SK-N-MC (cell line): Measurements from ENCODE around the gene ME1.
"Not testable (repeated sequence)": the region's sequence is repeated elsewhere in the genome, so short reads cannot be mapped to it uniquely, and the experiment has no call there.

Experiments
- DNase-seq: peaks from one replicate; pipeline ENCODE4 v3.0.0-alpha.2; 2011; ENCODE audit warnings: low read depth, low spot score
- H3K27ac ChIP-seq: fragments of 200-600 bp; sonication (generic); 2 replicates; pipeline ENCODE4 v1.5.1; 2016; ENCODE audit warnings: mixed run types
- H3K36me3 ChIP-seq: fragments of 200-600 bp; sonication (generic); 2 replicates; pipeline ENCODE4 v1.6.1; 2017; ENCODE audit warnings: antibody characterized with exemption, low read length, mixed read lengths; ENCODE audit not compliant: insufficient read depth
- H3K4me3 ChIP-seq: fragments of 200-600 bp; sonication (generic); 2 replicates; pipeline ENCODE4 v1.5.1; 2016
- H3K9ac ChIP-seq: fragments of 200-600 bp; sonication (generic); 2 replicates; pipeline ENCODE4 v1.8.0; 2017; ENCODE audit warnings: mixed run types, mixed read lengths; ENCODE audit not compliant: insufficient read length
- H3K9me3 ChIP-seq: fragments of 200-600 bp; sonication (generic); 2 replicates; pipeline ENCODE4 v1.6.1; 2017; ENCODE audit warnings: low read depth, mild to moderate bottlenecking, antibody characterized with exemption, low read length, moderate library complexity, mixed read lengths
- EZH2 ChIP-seq: fragments of 200-600 bp; sonication (generic); IDR thresholded peaks from one replicate; pipeline ENCODE4 v1.6.1; 2017; ENCODE audit warnings: antibody characterized with exemption
- FOXP2 ChIP-seq: optimal IDR thresholded peaks from 2 replicates; pipeline ENCODE3; 2011; ENCODE audit warnings: mild to moderate bottlenecking, moderate library complexity; ENCODE audit not compliant: insufficient read depth; ENCODE audit errors: extremely low read length, control extremely low read depth
- POLR2AphosphoS5 ChIP-seq: IDR thresholded peaks from 2 replicates; pipeline ENCODE4 v1.6.1; 2012; ENCODE audit warnings: mild to moderate bottlenecking, low read depth, low read length, borderline replicate concordance

Gene ME1

DNA sequence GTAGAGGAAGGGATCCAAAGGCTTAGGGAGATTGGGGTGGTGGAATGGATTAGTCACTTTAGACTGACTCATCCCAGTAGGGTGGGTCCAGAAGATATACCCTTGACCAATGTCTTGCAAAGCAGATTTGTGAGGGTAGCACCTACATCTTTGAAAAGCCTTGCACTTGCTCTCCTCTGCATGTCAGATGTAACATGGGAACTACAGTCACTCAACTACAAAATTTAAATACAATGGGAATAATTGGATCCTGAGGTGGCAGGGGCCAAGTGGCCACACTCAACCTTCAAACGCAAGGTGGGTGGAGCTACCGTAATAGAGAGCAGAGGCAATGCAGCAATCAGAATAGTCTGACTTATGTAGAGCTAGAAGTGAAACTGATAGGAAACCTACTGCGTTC lies 71.2 kb downstream of the ME1 start:
- Histone ChIP-seq H3K9ac (no peak overlapping the region), H3K9me3 (no peaks in the 10 kb centered on the region), H3K4me3 (no peak overlapping the region), H3K27ac (no peak overlapping the region), H3K36me3 (peaks cover 3% of the 10 kb centered on the region; the same call in 1 of the 2 replicates)
- DNase-seq, result no peak
- TF ChIP-seq EZH2 (no peak), POLR2AphosphoS5 (no peak)

DNA sequence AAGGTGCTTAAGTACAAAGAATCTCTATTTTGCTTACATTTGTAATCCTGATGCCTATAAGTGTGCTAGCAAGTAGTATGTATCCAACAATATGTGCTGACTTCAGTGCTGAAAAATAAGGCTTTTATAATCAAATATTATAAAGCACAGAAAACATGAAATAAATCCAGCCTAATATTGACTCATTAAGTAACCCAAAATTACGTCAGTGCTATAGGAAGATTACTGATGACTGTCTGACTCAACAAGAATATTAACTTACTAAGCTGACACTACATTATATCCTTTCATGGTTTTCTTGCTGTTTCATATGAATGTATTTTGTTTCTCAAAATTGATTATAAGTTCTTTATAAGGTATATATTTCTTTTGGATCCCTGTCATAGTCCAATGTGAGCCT lies 76.1 kb downstream of the ME1 start:
- H3K4me3 ChIP-seq, result no peak overlapping the region
- H3K9ac ChIP-seq, result no peak overlapping the region
- TF ChIP-seq POLR2AphosphoS5, result no peak
- no peak for TF ChIP-seq FOXP2
- no peak for TF ChIP-seq EZH2
- peaks cover 3% of the 10 kb centered on the region; the same call in 1 of the 2 replicates for H3K36me3 ChIP-seq
- no peak for DNase-seq
- H3K9me3 ChIP-seq, result no peaks in the 10 kb centered on the region
- H3K27ac ChIP-seq, result no peak overlapping the region

DNA sequence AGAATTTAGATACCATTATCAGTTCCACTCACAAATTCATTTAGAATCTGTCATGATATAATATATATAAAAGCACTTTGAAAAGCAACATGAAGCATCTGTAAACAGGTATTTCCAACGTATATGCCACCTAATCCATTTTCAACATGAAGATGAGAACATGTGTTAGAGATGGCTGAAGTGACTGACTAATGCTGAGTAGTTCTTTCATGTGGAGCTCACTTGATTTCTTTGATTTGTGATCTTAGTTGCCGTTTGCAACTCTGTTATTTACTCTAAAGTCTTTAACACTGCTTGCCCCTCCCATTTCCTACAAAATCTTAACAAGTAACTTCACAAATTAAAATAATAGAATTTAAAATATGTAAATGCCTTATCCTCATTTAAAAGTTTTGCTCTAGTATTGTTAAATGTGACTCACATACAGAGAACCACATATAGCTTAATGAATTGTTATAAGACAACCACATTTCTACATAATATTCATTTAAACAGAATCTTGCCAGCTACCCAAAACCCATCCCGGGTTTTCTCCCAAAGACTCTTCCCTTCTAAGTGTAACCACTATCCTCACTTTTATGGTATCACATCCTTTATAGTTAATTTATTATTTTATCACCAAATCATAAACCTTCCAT lies 78.3 kb downstream of the ME1 start:
- H3K36me3 ChIP-seq, result no peaks in the 10 kb centered on the region
- DNase-seq, result no peak
- H3K9ac ChIP-seq, result no peak overlapping the region
- no peak overlapping the region for H3K4me3 ChIP-seq
- no peak overlapping the region for H3K27ac ChIP-seq
- H3K9me3 ChIP-seq, result no peaks in the 10 kb centered on the region
- TF ChIP-seq FOXP2, result no peak
- no peak for TF ChIP-seq EZH2

DNA sequence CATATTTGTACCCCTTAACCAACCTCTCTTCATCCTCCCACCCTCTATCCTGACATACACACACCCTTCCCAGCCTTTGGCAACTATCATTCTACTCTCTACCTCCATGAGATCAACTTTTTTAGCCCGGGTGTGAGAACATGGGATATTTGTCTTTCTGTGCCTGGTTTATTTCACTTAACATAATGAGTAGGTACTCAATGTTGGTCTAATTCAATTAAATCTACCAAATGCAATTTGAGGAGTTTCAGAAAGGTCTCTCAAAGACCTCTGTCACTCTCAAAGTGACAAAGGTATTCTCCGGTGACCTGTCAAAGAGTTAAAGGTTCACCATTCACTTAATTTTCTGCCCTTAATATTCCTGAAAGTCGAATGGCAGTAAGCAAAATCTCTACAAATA lies 87.7 kb downstream of the ME1 start:
- H3K9ac ChIP-seq, result no peak overlapping the region
- TF ChIP-seq EZH2 (no peak), FOXP2 (no peak), POLR2AphosphoS5 (no peak)
- H3K36me3 ChIP-seq, result no peaks in the 10 kb centered on the region
- DNase-seq, result no peak
- H3K9me3 ChIP-seq, result no peaks in the 10 kb centered on the region
- H3K27ac ChIP-seq, result no peak overlapping the region
- no peak overlapping the region for H3K4me3 ChIP-seq

DNA sequence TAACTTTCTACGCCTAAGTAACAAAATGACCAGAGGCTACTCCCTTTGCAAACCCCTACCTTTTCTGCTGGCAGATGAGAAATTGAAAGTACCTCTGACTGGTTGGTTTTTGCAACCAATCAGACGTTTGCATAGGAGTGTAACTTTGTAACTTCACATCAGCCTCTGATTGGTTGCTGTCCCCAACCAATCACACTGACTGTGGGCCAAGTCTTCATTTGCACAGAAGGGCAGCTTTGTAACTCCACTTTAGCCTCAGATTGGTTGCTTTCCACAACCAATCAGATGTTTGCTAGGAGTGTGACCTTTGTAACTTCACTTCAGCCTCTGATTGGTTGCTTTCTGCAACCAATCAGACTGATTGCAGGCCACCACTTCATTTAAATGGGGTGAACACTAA lies 89.1 kb downstream of the ME1 start:
- no peaks in the 10 kb centered on the region for H3K9me3 ChIP-seq
- H3K36me3 ChIP-seq, result no peaks in the 10 kb centered on the region
- H3K9ac ChIP-seq, result no peak overlapping the region
- no peak overlapping the region for H3K27ac ChIP-seq
- DNase-seq, result no peak
- TF ChIP-seq EZH2 (no peak), POLR2AphosphoS5 (no peak)
- H3K4me3 ChIP-seq, result no peak overlapping the region

DNA sequence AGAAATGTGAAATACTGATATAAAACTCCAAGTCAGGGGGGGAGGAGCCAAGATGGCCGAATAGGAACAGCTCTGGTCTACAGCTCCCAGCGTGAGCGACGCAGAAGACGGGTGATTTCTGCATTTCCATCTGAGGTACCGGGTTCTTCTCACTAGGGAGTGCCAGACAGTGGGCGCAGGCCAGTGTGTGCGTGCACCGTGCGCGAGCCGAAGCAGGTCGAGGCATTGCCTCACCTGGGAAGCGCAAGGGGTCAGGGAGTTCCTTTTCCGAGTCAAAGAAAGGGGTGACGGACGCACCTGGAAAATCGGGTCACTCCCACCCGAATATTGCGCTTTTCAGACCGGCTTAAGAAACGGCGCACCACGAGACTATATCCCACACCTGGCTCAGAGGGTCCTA lies 96.9 kb downstream of the ME1 start:
- H3K4me3 ChIP-seq, DNase-seq: not testable (repeated sequence)

DNA sequence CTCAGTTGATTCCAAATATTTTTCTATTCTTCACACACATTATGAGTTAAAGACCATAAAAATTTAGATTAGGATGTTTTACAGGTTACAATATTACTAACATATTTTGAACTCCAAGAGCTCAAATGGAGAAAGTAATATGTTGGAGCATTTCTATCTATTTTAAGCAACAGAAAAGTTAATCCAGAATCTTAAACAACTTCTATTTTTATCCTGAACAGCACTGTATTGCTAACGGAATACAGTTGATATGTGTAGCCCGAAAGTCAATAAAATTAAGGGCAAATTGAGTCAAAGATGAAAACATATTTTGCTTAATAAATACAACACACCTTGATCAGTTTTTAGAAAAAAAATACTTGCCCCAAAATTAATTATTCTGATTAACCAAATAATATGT lies 97.4 kb downstream of the ME1 start:
- Histone ChIP-seq H3K9me3 (no peaks in the 10 kb centered on the region), H3K9ac (no peak overlapping the region), H3K27ac (peak overlapping the region; percentile 51), H3K4me3 (no peak overlapping the region), H3K36me3 (no peaks in the 10 kb centered on the region)
- TF ChIP-seq FOXP2, result no peak
- TF ChIP-seq POLR2AphosphoS5, result no peak
- TF ChIP-seq EZH2, result no peak
- DNase-seq, result no peak

More for the DNA sequence above, 96.9 kb downstream of the ME1 start:
- not testable (repeated sequence) for H3K9me3 ChIP-seq, H3K9ac ChIP-seq, H3K36me3 ChIP-seq
- H3K27ac ChIP-seq, result peak overlapping the region; percentile 51; the same call in 1 of the 2 replicates

DNA sequence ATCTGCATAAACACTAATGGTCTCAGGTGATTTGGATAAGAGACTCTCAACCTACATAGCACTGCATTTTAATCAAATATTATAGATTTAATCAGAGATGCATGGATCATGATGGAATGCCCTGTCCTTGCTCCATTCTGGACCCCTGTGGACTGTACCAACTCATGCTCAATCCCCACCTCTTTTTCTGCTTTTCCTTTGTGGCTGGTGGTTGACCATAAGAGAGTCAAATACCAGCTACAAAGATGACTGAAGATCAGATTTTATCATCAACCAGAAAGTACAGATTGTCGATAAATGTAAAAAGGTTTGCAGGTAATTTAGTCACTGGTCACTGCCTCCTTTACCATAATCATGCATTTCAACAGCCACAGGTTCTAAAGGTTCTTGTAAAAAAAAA lies 116.2 kb downstream of the ME1 start:
- Histone ChIP-seq H3K36me3 (no peaks in the 10 kb centered on the region), H3K9ac (no peak overlapping the region), H3K27ac (no peak overlapping the region), H3K9me3 (no peaks in the 10 kb centered on the region), H3K4me3 (no peak overlapping the region)
- DNase-seq, result no peak
- no peak for TF ChIP-seq POLR2AphosphoS5
- no peak for TF ChIP-seq EZH2

DNA sequence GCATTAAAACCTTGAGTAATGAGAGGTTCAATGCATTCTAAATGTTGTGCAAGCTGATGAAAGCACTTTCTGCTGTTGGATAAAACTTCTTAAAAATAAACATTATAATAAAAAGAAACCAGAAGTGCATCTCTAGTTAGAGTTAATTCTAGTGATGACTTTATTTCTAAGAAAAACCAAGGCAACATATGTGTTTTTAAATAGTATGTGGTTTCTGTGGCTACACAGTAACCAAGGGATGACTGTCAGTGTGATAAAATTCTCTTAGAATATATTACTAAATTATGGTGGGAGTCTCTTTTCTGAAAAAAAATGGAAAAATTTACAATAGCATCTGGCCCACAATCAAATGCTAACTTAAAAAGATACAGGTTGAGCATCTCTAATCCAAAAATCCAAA lies 117.0 kb downstream of the ME1 start:
- H3K9ac ChIP-seq, result no peak overlapping the region
- H3K36me3 ChIP-seq, result no peaks in the 10 kb centered on the region
- DNase-seq, result no peak
- no peak overlapping the region for H3K4me3 ChIP-seq
- no peaks in the 10 kb centered on the region for H3K9me3 ChIP-seq
- TF ChIP-seq FOXP2 (no peak), POLR2AphosphoS5 (no peak), EZH2 (no peak)
- no peak overlapping the region for H3K27ac ChIP-seq
